WERI-Rb-1 (cell line): Measurements from ENCODE around the gene CDH4.

ENCODE experiments used
- DNase-seq: peaks from one replicate; pipeline ENCODE4 v3.0.0-alpha.2; 2020
- H3K27ac ChIP-seq: fragments of 250-450 bp; sonication (Bioruptor Pico); 2 replicates; pipeline ENCODE4 v1.5.1; 2020; ENCODE audit warnings: mild to moderate bottlenecking, moderate library complexity
- H3K27me3 ChIP-seq: fragments of 250-450 bp; sonication (Bioruptor Pico); 2 replicates; pipeline ENCODE4 v1.5.1; 2021; ENCODE audit warnings: mild to moderate bottlenecking, low read depth, moderate library complexity; ENCODE audit not compliant: insufficient read depth, severe bottlenecking
- H3K36me3 ChIP-seq: fragments of 250-450 bp; sonication (Bioruptor Pico); 2 replicates; pipeline ENCODE4 v1.5.1; 2020; ENCODE audit warnings: mild to moderate bottlenecking, moderate library complexity
- H3K4me3 ChIP-seq: 2 replicates; pipeline ENCODE4 v1.5.1; 2011; ENCODE audit warnings: low read depth, mild to moderate bottlenecking, control low read depth, low read length
- H3K9me3 ChIP-seq: fragments of 250-450 bp; sonication (Bioruptor Pico); 2 replicates; pipeline ENCODE4 v1.5.1; 2021; ENCODE audit warnings: mild to moderate bottlenecking, moderate library complexity; ENCODE audit not compliant: severe bottlenecking
- CTCF ChIP-seq: IDR thresholded peaks from 2 replicates; pipeline ENCODE4 v1.5.1; 2011; ENCODE audit warnings: low read depth, mild to moderate bottlenecking, control low read depth, inconsistent platforms, low read length

Gene CDH4

GRCh38 chr20:61896058-61896961 lies 644.2 kb downstream of the CDH4 start:
- Histone ChIP-seq H3K9me3 (no peaks in the 10 kb centered on the region), H3K4me3 (no peak overlapping the region), H3K27ac (no peak overlapping the region), H3K27me3 (peaks cover 81% of the 10 kb centered on the region), H3K36me3 (no peaks in the 10 kb centered on the region)
- TF ChIP-seq CTCF, result peak; percentile 93
- peak; percentile 31 for DNase-seq

- Histone ChIP-seq H3K4me3 (no peak overlapping the region), H3K36me3 (no peaks in the 10 kb centered on the region), H3K27ac (no peak overlapping the region), H3K27me3 (peaks cover 81% of the 10 kb centered on the region), H3K9me3 (no peaks in the 10 kb centered on the region)
- DNase-seq, result no peak
- TF ChIP-seq CTCF, result no peak
Measured at GRCh38 chr20:61897401-61898295, 645.6 kb downstream of the CDH4 start.

GRCh38 chr20:61898405-61898804 lies 646.3 kb downstream of the CDH4 start:
- Histone ChIP-seq H3K27ac (no peak overlapping the region), H3K36me3 (no peaks in the 10 kb centered on the region), H3K4me3 (no peak overlapping the region), H3K9me3 (no peaks in the 10 kb centered on the region), H3K27me3 (peaks cover 81% of the 10 kb centered on the region)
- no peak for TF ChIP-seq CTCF
- no peak for DNase-seq

- peaks cover 67% of the 10 kb centered on the region for H3K27me3 ChIP-seq
- no peak for DNase-seq
- H3K36me3 ChIP-seq, result no peaks in the 10 kb centered on the region
- H3K27ac ChIP-seq, result no peak overlapping the region
- no peak overlapping the region for H3K4me3 ChIP-seq
- no peak for TF ChIP-seq CTCF
- H3K9me3 ChIP-seq, result no peaks in the 10 kb centered on the region
Measured at GRCh38 chr20:61900011-61900944, 648.2 kb downstream of the CDH4 start.

GRCh38 chr20:61900945-61901293 lies 648.9 kb downstream of the CDH4 start:
- Histone ChIP-seq H3K4me3 (no peak overlapping the region), H3K36me3 (no peaks in the 10 kb centered on the region), H3K27me3 (peaks cover 64% of the 10 kb centered on the region), H3K27ac (no peak overlapping the region), H3K9me3 (no peaks in the 10 kb centered on the region)
- DNase-seq, result no peak
- TF ChIP-seq CTCF, result no peak
